GM23338 (cell line): Measurements from ENCODE around the gene SMG6. TPM values are rescaled to one million over a fixed set of nuclear protein-coding genes. Genes with fewer than 3 reads are reported as not detected.

Experiments
- ATAC-seq: fragments of 200-7000 bp; cut with Tn5 transposase; 3 replicates; pipeline ENCODE4 v1.9.1; 2020
- DNase-seq: peaks from one replicate; pipeline ENCODE4 v3.0.0-alpha.2; 2015; ENCODE audit warnings: low spot score
- H2AFZ ChIP-seq: fragments of 200-600 bp; sonication (generic); 2 replicates; pipeline ENCODE4 v1.8.0; 2016; ENCODE audit warnings: antibody characterized with exemption, mild to moderate bottlenecking, moderate library complexity
- H3F3A ChIP-seq: fragments of 200-600 bp; sonication (generic); replicated peaks from 2 replicates; pipeline ENCODE4 v1.8.0; 2017; ENCODE audit warnings: antibody characterized with exemption, mixed run types, low read depth
- H3K27ac ChIP-seq: fragments of 200-600 bp; sonication (generic); 2 replicates; pipeline ENCODE4 v1.6.1; 2016; ENCODE audit warnings: low read depth
- H3K27me3 ChIP-seq: fragments of 200-600 bp; sonication (generic); 2 replicates; pipeline ENCODE4 v1.8.0; 2016; ENCODE audit warnings: mild to moderate bottlenecking, mixed run types, moderate library complexity; ENCODE audit not compliant: insufficient read depth
- H3K36me3 ChIP-seq: fragments of 200-600 bp; sonication (generic); 2 replicates; pipeline ENCODE4 v1.8.0; 2016; ENCODE audit warnings: mild to moderate bottlenecking; ENCODE audit not compliant: insufficient read depth
- H3K4me1 ChIP-seq: fragments of 200-600 bp; sonication (generic); 2 replicates; pipeline ENCODE4 v1.8.0; 2016; ENCODE audit warnings: mild to moderate bottlenecking, moderate library complexity; ENCODE audit not compliant: insufficient read depth
- H3K4me2 ChIP-seq: fragments of 200-600 bp; sonication (generic); 2 replicates; pipeline ENCODE4 v1.7.1; 2017; ENCODE audit warnings: mixed run types
- H3K4me3 ChIP-seq: fragments of 200-600 bp; sonication (generic); 2 replicates; pipeline ENCODE4 v1.6.1; 2016; ENCODE audit warnings: mixed run types
- H3K79me2 ChIP-seq: fragments of 200-600 bp; sonication (generic); replicated peaks from 2 replicates; pipeline ENCODE4 v1.8.0; 2017; ENCODE audit warnings: mild to moderate bottlenecking; ENCODE audit not compliant: insufficient read depth
- H3K9me2 ChIP-seq: fragments of 200-600 bp; sonication (generic); 2 replicates; pipeline ENCODE4 v1.8.0; 2017; ENCODE audit not compliant: insufficient read depth
- H4K20me1 ChIP-seq: fragments of 200-600 bp; sonication (generic); replicated peaks from 2 replicates; pipeline ENCODE4 v1.8.0; 2017; ENCODE audit warnings: mild to moderate bottlenecking; ENCODE audit not compliant: insufficient read depth
- H3K27ac Mint-ChIP-seq: 2 replicates; pipeline ENCODE4 v1.8.0; 2020; ENCODE audit warnings: inconsistent platforms, mild to moderate bottlenecking, moderate library complexity, mixed read lengths
- H3K27me3 Mint-ChIP-seq: 3 replicates; pipeline ENCODE4 v1.8.0; 2022; ENCODE audit warnings: low read depth, mild to moderate bottlenecking, moderate library complexity, mixed read lengths, inconsistent platforms; ENCODE audit not compliant: insufficient read depth, poor library complexity
- H3K36me3 Mint-ChIP-seq: 3 replicates; pipeline ENCODE4 v1.8.0; 2021; ENCODE audit warnings: low read depth, mild to moderate bottlenecking, inconsistent platforms, moderate library complexity, mixed read lengths
- H3K4me1 Mint-ChIP-seq: 3 replicates; pipeline ENCODE4 v1.8.0; 2020; ENCODE audit warnings: mild to moderate bottlenecking, inconsistent platforms, mixed read lengths
- H3K4me3 Mint-ChIP-seq: 3 replicates; pipeline ENCODE4 v1.8.0; 2021; ENCODE audit warnings: moderate library complexity, mild to moderate bottlenecking, inconsistent platforms, mixed read lengths
- H3K9me3 Mint-ChIP-seq: 3 replicates; pipeline ENCODE4 v1.8.0; 2020; ENCODE audit warnings: moderate library complexity, mild to moderate bottlenecking, inconsistent platforms, mixed read lengths
- NANOG ChIP-seq: IDR thresholded peaks from 2 replicates; pipeline ENCODE4 v1.6.1; 2016; ENCODE audit warnings: antibody characterized with exemption, borderline replicate concordance
- REST ChIP-seq: IDR thresholded peaks from one replicate; pipeline ENCODE4 v1.6.1; 2018; ENCODE audit warnings: antibody characterized with exemption; ENCODE audit not compliant: unreplicated experiment
- ZNF114 ChIP-seq: fragments of 250-450 bp; sonication (Bioruptor Pico); IDR thresholded peaks from 2 replicates; pipeline ENCODE4 v1.5.0; 2020; ENCODE audit warnings: mild to moderate bottlenecking, moderate library complexity
- ZNF462 ChIP-seq: fragments of 250-450 bp; sonication (Bioruptor Pico); IDR thresholded peaks from 2 replicates; pipeline ENCODE4 v1.5.0; 2020; ENCODE audit warnings: mild to moderate bottlenecking, moderate library complexity
- polyA plus RNA-seq: library from polyadenylated mRNA; unstranded; fragments of >200 nt; fragmentation: Nextera tagmentation; extraction: Ambion mirVana; gene quantifications from 2 replicates; pipeline ENCODE4 v1.2.1, GENCODE V29; 2016
- total RNA-seq: library from RNA; depleted of rRNA; stranded (reverse); fragments of >200 nt; shearing (Covaris generic); gene quantifications from 2 replicates; pipeline ENCODE4 v1.2.3, GENCODE V29; 2014

SMG6 gene
- total and polyA plus RNA-seq, 2 experiments from 2014 or later = 10.4 to 43.1 TPM

- H3K36me3 Mint-ChIP-seq = peaks cover 23% of the 10 kb centered on the region
- H3K27ac ChIP-seq = peak overlapping the region; percentile 92
- no peak for DNase-seq
- no peak for ATAC-seq
- H2AFZ ChIP-seq = peak overlapping the region; percentile 98
- H3K9me2 ChIP-seq = no peaks in the 10 kb centered on the region
- no peaks in the 10 kb centered on the region for H3K9me3 Mint-ChIP-seq
- peaks cover 10% of the 10 kb centered on the region for H3K4me1 ChIP-seq
- H4K20me1 ChIP-seq = peaks cover 24% of the 10 kb centered on the region
- H3K4me3 ChIP-seq = peak overlapping the region; percentile 92
- H3K4me1 Mint-ChIP-seq = peaks cover 5% of the 10 kb centered on the region
- peaks cover 25% of the 10 kb centered on the region for H3F3A ChIP-seq
- H3K36me3 ChIP-seq = no peaks in the 10 kb centered on the region; the same call in 1 of the 2 replicates
- H3K27me3 ChIP-seq = no peaks in the 10 kb centered on the region
- no peak for TF ChIP-seq NANOG
- peaks cover 2% of the 10 kb centered on the region for H3K27me3 Mint-ChIP-seq
- H3K4me2 ChIP-seq = peak overlapping the region; percentile 97
- H3K79me2 ChIP-seq = peaks cover 33% of the 10 kb centered on the region
- H3K4me3 Mint-ChIP-seq = peak overlapping the region; percentile 89
- peak overlapping the region; percentile 56; the same call in 1 of the 2 replicates for H3K27ac Mint-ChIP-seq
These were observed 794 bp downstream of the SMG6 start for GRCh38 chr17:2302778-2303203.

GRCh38 chr17:2299756-2300155, 3.8 kb downstream of the SMG6 start:
- no peak for ATAC-seq
- Histone ChIP-seq H3K9me2 (no peaks in the 10 kb centered on the region), H3K27me3 (no peaks in the 10 kb centered on the region), H3K4me2 (no peak overlapping the region), H3K4me3 (no peak overlapping the region), H3K27ac (no peak overlapping the region), H3F3A (peaks cover 21% of the 10 kb centered on the region), H4K20me1 (peaks cover 24% of the 10 kb centered on the region), H3K36me3 (peaks cover 6% of the 10 kb centered on the region; the same call in 1 of the 2 replicates), H3K4me1 (peaks cover 10% of the 10 kb centered on the region), H3K79me2 (peaks cover 46% of the 10 kb centered on the region), H2AFZ (no peak overlapping the region)
- H3K36me3 Mint-ChIP-seq = peaks cover 39% of the 10 kb centered on the region
- no peak overlapping the region for H3K27ac Mint-ChIP-seq
- no peak overlapping the region for H3K4me3 Mint-ChIP-seq
- H3K27me3 Mint-ChIP-seq = peaks cover under 1% of the 10 kb centered on the region
- DNase-seq = no peak
- no peaks in the 10 kb centered on the region for H3K9me3 Mint-ChIP-seq
- no peak for TF ChIP-seq REST
- TF ChIP-seq ZNF462 (CRISPR knock-in tag) = no peak
- TF ChIP-seq ZNF114 (CRISPR knock-in tag) = no peak
- peaks cover 9% of the 10 kb centered on the region for H3K4me1 Mint-ChIP-seq
